ENCODE measurements around the gene PVALEF.

- TF ChIP-seq CTCF (IDR thresholded peaks at IDR 0.05) (no peak), POLR2AphosphoS5 (IDR thresholded peaks at IDR 0.05; ENCODE audit: low read depth, low read length) (no peak), SIN3A (IDR thresholded peaks at IDR 0.05; ENCODE audit: borderline replicate concordance, insufficient read depth, low read depth, low read length) (no peak)
Observed at GRCh38 chr17:81129711-81130367, 35.5 kb upstream of the PVALEF start.

Data from Panc1 (cell line).